OCI-LY1 (cell line): ENCODE measurements around the gene LRSAM1.

Experiments
- H2AFZ ChIP-seq: fragments of 200-600 bp; sonication (generic), shearing (Covaris generic); 2 replicates; pipeline ENCODE4 v1.6.0; 2014; ENCODE audit warnings: antibody characterized with exemption, mild to moderate bottlenecking, low read length
- H3F3A ChIP-seq: fragments of 200-600 bp; sonication (generic), shearing (Covaris generic); 2 replicates; pipeline ENCODE4 v1.6.0; 2014; ENCODE audit warnings: mild to moderate bottlenecking, antibody characterized with exemption, low read length, moderate library complexity; ENCODE audit not compliant: insufficient read depth
- H3K27ac ChIP-seq: fragments of 200-600 bp; sonication (generic); 2 replicates; pipeline ENCODE4 v1.5.1; 2014; ENCODE audit warnings: low read length, mixed run types, mild to moderate bottlenecking, low read depth; ENCODE audit not compliant: poor library complexity, severe bottlenecking
- H3K27me3 ChIP-seq: fragments of 200-600 bp; sonication (generic); 2 replicates; pipeline ENCODE4 v1.6.0; 2014; ENCODE audit warnings: antibody characterized with exemption, mild to moderate bottlenecking, low read length, moderate library complexity; ENCODE audit not compliant: insufficient read depth
- H3K36me3 ChIP-seq: fragments of 200-600 bp; sonication (generic); 2 replicates; pipeline ENCODE4 v1.6.1; 2014; ENCODE audit warnings: mild to moderate bottlenecking, antibody characterized with exemption, low read length, moderate library complexity, mixed read lengths; ENCODE audit not compliant: insufficient read depth
- H3K4me1 ChIP-seq: fragments of 200-600 bp; sonication (generic); 2 replicates; pipeline ENCODE4 v1.5.1; 2014; ENCODE audit warnings: mild to moderate bottlenecking, low read length, moderate library complexity; ENCODE audit not compliant: insufficient read depth, severe bottlenecking
- H3K4me2 ChIP-seq: fragments of 200-600 bp; sonication (generic), shearing (Covaris generic); 2 replicates; pipeline ENCODE4 v1.6.1; 2014; ENCODE audit warnings: low read length
- H3K4me3 ChIP-seq: fragments of 200-600 bp; sonication (generic); 2 replicates; pipeline ENCODE4 v1.5.1; 2014; ENCODE audit warnings: low read length, low read depth, mild to moderate bottlenecking, mixed read lengths; ENCODE audit not compliant: poor library complexity, severe bottlenecking
- H3K79me2 ChIP-seq: fragments of 200-600 bp; shearing (Covaris generic); 2 replicates; pipeline ENCODE4 v1.6.1; 2016; ENCODE audit warnings: mixed run types, low read length, mixed read lengths; ENCODE audit not compliant: insufficient read depth
- H3K9ac ChIP-seq: fragments of 200-600 bp; sonication (generic), shearing (Covaris generic); 2 replicates; pipeline ENCODE4 v1.6.1; 2014; ENCODE audit warnings: mild to moderate bottlenecking, low read length, mixed read lengths
- H3K9me2 ChIP-seq: fragments of 200-600 bp; sonication (generic), shearing (Covaris generic); 2 replicates; pipeline ENCODE4 v1.6.1; 2014; ENCODE audit warnings: low read depth, mild to moderate bottlenecking, low read length, mixed read lengths
- H3K9me3 ChIP-seq: fragments of 200-600 bp; shearing (Covaris generic); 2 replicates; pipeline ENCODE4 v1.6.1; 2014; ENCODE audit warnings: low read length, mixed read lengths
- H4K20me1 ChIP-seq: fragments of 200-600 bp; sonication (generic), shearing (Covaris generic); 2 replicates; pipeline ENCODE4 v1.6.0; 2016; ENCODE audit warnings: mild to moderate bottlenecking, low read length; ENCODE audit not compliant: insufficient read depth
- EZH2 ChIP-seq: fragments of 200-600 bp; sonication (generic), shearing (Covaris generic); IDR thresholded peaks from 2 replicates; pipeline ENCODE4 v1.8.0; 2017; ENCODE audit warnings: borderline replicate concordance, mixed run types, mild to moderate bottlenecking, antibody characterized with exemption, low read length, moderate library complexity, mixed read lengths
- TF ChIP-seq, protein P1 (sequence below): fragments of 200-600 bp; sonication (generic), shearing (Covaris generic); IDR thresholded peaks from 2 replicates; pipeline ENCODE4 v1.5.1; 2017; ENCODE audit warnings: mild to moderate bottlenecking, antibody characterized with exemption, low read length, moderate library complexity, mixed read lengths

Gene LRSAM1

DNA sequence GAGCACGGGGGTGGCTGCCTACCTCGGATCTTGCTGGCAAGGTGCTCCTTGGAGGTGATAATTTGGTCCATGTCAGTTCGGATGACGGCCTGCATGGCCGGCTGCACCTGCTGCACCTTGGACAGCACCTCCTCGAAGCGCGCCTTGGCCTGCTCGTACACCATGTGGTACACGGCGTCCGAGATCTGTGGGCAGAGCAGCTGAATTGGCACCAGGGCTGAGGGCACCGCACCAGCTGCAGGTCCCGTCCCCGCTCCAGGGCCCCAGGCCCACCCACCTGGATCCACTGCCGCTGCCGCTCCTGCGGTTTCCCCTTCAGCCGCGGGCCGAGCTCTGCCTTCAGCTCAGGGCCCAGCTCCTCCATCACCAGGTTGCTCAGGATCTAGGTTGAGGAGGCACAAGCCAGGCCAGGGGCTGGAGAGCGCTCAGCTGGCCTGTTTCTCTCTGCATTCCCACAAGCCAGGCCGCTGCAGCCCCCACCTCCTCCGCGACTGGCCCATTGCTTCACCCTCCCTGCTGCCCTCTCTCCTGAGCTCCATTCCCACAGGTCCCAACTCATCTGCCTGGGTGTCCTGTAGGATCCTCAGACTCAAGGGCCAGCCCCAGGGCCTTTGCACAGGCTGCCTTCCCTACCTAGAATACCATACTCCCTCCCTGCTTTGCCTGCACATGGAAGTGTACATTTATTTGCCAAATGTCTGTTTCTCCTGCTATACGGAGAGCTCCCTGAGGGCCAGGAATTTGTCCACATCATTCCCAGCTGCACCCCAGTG lies 65.7 kb downstream of the LRSAM1 start:
- no peaks in the 10 kb centered on the region for H3K9me3 ChIP-seq
- H3F3A ChIP-seq, result no peaks in the 10 kb centered on the region
- H3K4me1 ChIP-seq, result no peaks in the 10 kb centered on the region
- no peaks in the 10 kb centered on the region for H3K79me2 ChIP-seq
- H3K27ac ChIP-seq, result no peak overlapping the region
- no peak overlapping the region for H2AFZ ChIP-seq
- H4K20me1 ChIP-seq, result no peaks in the 10 kb centered on the region
- H3K36me3 ChIP-seq, result no peaks in the 10 kb centered on the region
- H3K27me3 ChIP-seq, result no peaks in the 10 kb centered on the region; the same call in 1 of the 2 replicates
- no peak for TF ChIP-seq EZH2
- TF ChIP-seq, protein P1, sequence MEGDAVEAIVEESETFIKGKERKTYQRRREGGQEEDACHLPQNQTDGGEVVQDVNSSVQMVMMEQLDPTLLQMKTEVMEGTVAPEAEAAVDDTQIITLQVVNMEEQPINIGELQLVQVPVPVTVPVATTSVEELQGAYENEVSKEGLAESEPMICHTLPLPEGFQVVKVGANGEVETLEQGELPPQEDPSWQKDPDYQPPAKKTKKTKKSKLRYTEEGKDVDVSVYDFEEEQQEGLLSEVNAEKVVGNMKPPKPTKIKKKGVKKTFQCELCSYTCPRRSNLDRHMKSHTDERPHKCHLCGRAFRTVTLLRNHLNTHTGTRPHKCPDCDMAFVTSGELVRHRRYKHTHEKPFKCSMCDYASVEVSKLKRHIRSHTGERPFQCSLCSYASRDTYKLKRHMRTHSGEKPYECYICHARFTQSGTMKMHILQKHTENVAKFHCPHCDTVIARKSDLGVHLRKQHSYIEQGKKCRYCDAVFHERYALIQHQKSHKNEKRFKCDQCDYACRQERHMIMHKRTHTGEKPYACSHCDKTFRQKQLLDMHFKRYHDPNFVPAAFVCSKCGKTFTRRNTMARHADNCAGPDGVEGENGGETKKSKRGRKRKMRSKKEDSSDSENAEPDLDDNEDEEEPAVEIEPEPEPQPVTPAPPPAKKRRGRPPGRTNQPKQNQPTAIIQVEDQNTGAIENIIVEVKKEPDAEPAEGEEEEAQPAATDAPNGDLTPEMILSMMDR, result no peak
- no peak overlapping the region for H3K4me2 ChIP-seq
- H3K9me2 ChIP-seq, result no peaks in the 10 kb centered on the region
- no peak overlapping the region for H3K4me3 ChIP-seq
- no peak overlapping the region for H3K9ac ChIP-seq

DNA sequence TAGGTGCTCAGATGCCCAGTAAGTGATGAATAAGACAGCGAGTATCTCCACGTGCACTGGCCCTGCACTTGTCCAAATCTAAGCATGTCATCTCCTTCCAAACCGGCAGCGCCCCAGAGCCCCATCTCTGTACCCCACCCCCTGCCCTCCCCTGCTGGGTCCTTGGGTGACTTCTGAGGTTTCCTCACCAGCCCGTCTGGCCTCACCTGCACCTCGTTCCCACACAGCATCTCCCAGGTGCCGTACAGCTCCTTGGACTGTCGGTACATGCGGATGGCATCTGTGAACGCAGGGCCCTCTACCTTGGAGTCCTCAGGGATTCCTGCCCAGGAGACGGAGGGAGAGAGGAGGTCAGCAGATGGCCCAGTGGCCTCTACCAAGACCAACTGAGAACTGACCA lies 66.3 kb downstream of the LRSAM1 start:
- Histone ChIP-seq H3K4me3 (no peak overlapping the region), H3K9me3 (peaks cover 2% of the 10 kb centered on the region; the same call in 1 of the 2 replicates), H3K4me1 (no peaks in the 10 kb centered on the region), H3F3A (no peaks in the 10 kb centered on the region), H3K79me2 (no peaks in the 10 kb centered on the region), H3K36me3 (no peaks in the 10 kb centered on the region), H3K4me2 (no peak overlapping the region), H3K27me3 (no peaks in the 10 kb centered on the region; the same call in 1 of the 2 replicates), H2AFZ (no peak overlapping the region), H3K9ac (no peak overlapping the region), H3K27ac (no peak overlapping the region), H3K9me2 (no peaks in the 10 kb centered on the region), H4K20me1 (no peaks in the 10 kb centered on the region)
- TF ChIP-seq, protein P1, result no peak
- no peak for TF ChIP-seq EZH2

DNA sequence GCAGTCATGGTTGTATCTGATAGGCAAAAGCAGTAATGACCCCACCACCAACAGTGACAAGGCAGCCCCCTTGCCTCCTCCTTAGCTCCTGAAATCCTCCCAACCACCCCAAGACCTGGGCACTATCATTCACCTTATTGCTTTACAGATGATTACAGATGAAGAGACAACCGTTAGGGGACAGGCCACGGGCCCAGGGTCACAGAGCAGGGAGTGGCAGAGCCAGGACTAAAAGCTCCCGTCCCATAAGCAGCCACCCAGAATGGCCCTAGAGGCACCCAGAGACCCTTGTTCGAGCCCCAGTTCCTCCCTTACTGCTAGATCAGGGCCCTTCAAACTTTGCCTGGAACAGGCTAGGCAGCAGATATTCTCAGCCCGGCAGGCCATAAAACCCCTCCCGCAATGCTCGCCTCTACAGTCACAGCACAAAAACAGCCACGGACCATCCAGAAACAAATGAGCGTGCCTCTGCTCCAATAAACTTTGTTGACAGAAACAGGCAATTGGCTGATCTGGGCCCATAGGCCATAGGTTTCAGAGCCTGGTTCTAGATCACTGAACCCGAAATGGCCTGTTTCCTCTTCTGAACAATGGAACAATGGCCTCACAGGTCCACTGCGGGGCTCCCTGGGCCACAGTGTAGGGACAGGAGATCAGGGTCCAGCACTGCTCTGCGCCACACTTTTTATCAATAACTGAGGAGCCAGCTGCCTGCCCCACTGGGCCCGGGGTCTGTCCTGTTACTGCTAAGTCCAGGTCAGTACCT lies 67.0 kb downstream of the LRSAM1 start:
- no peak overlapping the region for H3K4me2 ChIP-seq
- no peaks in the 10 kb centered on the region for H3K79me2 ChIP-seq
- no peaks in the 10 kb centered on the region for H3K4me1 ChIP-seq
- H3K9ac ChIP-seq, result no peak overlapping the region
- H2AFZ ChIP-seq, result no peak overlapping the region
- TF ChIP-seq EZH2, result no peak
- TF ChIP-seq, protein P1, result no peak
- peaks cover 4% of the 10 kb centered on the region; the same call in 1 of the 2 replicates for H3K9me3 ChIP-seq
- H3K9me2 ChIP-seq, result no peaks in the 10 kb centered on the region
- H3K27me3 ChIP-seq, result no peaks in the 10 kb centered on the region; the same call in 1 of the 2 replicates
- H3F3A ChIP-seq, result no peaks in the 10 kb centered on the region
- no peaks in the 10 kb centered on the region for H4K20me1 ChIP-seq
- H3K27ac ChIP-seq, result no peak overlapping the region
- no peaks in the 10 kb centered on the region for H3K36me3 ChIP-seq
- H3K4me3 ChIP-seq, result no peak overlapping the region
